Omental fat pad (tissue), 4 donors: ENCODE measurements around the gene LPA. TPM values are rescaled to one million over a fixed set of nuclear protein-coding genes. Genes with fewer than 3 reads are reported as not detected.

Experiments
- ATAC-seq: fragments of 150-250 bp; one replicate; pipeline ENCODE4 v1.9.1; 2016; ENCODE audit warnings: mild to moderate bottlenecking, moderate library complexity; ENCODE audit not compliant: low FRiP score
- DNase-seq: peaks from one replicate; pipeline ENCODE4 v3.0.0-alpha.2; 2019; ENCODE audit warnings: low spot score
- total RNA-seq, 4 donors: library from RNA; depleted of rRNA; stranded (reverse); fragments of >200 nt; gene quantifications; one replicate each; pipeline ENCODE4 v1.1.0, GENCODE V29; 2016
- TF ChIP-seq, protein P1 (sequence below), 3 donors: fragments of 450-650 bp; IDR thresholded peaks; one replicate each; pipeline ENCODE4 v1.5.1; 2016 to 2017; ENCODE audit warnings: antibody characterized with exemption in 3 of 3, mild to moderate bottlenecking in 3 of 3, moderate library complexity in 2 of 3

Gene LPA
- total RNA-seq, 4 donors from 2014 or later, result 0.24 to 0.65 TPM; not detected in 2

DNA sequence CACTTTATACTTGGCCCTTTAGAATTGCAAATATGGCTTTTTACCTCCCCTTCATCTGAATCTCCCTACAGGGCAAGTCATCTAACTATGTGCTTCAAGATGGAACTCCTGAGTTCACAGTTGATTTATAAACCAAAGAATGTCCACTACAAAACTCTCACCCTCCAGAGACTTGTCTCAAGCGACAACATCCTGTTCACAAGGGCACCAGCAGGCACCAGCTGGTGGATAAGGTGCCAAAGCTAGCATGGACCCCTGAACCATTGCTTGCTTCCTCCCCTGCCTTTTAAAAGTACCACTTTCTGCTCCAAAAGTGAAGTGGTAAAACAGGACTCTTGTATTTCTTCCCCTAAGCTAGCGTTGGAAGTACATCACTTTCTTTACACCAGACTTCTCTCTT lies 154.5 kb downstream of the LPA start:
- ATAC-seq, result no peak

DNA sequence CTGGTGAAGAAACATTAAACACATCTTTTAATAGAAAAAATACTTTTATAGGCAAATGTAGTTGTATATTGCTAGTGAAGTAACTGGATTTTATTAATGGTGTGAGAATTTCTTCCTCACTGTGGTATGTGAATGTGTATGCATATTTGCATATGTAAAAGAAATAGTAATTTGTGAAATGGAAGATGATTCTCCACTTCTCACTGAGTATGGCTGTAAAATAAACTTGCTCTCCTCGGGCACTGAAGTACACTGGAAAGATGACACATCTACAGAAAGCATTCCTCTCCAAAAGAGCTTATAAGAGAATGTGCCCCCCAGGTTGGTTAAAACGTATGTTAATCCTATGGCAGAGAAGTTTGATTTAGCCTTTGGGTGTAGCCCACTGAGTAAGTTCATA lies 155.5 kb downstream of the LPA start:
- DNase-seq (no peak), ATAC-seq (no peak)
- TF ChIP-seq, protein P1, sequence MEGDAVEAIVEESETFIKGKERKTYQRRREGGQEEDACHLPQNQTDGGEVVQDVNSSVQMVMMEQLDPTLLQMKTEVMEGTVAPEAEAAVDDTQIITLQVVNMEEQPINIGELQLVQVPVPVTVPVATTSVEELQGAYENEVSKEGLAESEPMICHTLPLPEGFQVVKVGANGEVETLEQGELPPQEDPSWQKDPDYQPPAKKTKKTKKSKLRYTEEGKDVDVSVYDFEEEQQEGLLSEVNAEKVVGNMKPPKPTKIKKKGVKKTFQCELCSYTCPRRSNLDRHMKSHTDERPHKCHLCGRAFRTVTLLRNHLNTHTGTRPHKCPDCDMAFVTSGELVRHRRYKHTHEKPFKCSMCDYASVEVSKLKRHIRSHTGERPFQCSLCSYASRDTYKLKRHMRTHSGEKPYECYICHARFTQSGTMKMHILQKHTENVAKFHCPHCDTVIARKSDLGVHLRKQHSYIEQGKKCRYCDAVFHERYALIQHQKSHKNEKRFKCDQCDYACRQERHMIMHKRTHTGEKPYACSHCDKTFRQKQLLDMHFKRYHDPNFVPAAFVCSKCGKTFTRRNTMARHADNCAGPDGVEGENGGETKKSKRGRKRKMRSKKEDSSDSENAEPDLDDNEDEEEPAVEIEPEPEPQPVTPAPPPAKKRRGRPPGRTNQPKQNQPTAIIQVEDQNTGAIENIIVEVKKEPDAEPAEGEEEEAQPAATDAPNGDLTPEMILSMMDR (IDR thresholded peaks at IDR 0.05), result no peak

More for the DNA sequence above, 154.5 kb downstream of the LPA start:
- TF ChIP-seq, protein P1 (IDR thresholded peaks at IDR 0.05), result no peak
- DNase-seq, result no peak

DNA sequence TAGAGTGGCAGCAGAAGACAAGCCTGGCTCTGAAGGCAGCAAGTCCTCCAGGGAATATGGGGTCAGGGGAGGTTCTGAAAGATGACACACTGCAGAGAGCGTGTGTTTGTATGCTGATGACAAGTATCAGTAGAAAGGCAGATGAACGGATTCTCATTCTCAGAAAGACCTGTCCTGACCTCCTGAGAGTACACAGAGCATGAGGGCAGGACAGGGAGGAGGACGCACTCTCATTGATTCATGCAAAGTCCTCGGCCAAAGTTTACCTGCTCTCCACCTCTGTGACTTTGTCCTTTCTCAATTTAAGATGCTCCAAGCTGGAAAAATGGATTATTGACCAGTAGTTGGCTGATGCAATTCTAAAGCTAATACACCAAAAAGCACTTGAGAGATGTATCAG lies 156.7 kb downstream of the LPA start:
- TF ChIP-seq, protein P1 (IDR thresholded peaks at IDR 0.05), result no peak
- ATAC-seq (no peak), DNase-seq (no peak)

DNA sequence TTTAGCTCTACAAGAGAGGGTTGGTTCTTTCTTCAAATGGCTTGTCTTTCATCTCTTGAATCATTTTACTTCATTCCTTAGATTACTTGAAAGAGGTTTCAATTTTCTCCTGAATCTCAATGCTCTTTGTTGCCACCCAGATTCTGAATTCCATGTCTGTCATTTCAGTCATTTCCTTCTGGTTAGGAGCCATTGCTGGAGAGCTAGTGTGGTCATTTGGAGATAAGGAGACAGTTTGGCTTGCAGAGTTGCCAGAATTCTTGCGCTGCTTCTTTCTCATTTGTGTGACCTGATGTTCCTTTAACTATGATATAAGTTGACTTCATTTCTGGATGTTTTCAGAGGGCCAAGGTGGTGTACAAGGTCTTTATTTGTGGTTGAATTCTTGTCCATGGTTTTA lies 158.1 kb downstream of the LPA start:
- no peak for ATAC-seq
- DNase-seq, result no peak
- TF ChIP-seq, protein P1 (IDR thresholded peaks at IDR 0.05), result no peak

DNA sequence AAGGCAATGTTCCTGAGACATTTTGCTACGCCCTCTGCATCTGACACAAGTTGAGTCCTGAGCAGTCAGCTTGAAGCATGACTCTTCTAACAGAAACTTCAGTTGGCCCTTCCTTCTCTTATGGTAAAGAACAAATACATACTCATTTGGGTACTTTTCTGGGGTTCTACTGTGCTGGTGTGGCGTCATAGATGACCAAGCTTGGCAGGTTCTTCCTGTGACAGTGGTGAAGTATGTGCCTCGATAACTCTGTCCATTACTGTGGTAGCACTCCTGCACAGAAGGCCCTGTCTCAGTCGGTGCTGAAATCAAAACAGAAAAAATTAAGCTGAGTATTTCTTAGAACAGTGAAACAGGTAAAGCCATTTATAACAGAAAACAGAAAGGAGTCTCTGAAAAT lies 163.4 kb downstream of the LPA start:
- DNase-seq (no peak), ATAC-seq (no peak)
- TF ChIP-seq, protein P1 (IDR thresholded peaks at IDR 0.05), result no peak

DNA sequence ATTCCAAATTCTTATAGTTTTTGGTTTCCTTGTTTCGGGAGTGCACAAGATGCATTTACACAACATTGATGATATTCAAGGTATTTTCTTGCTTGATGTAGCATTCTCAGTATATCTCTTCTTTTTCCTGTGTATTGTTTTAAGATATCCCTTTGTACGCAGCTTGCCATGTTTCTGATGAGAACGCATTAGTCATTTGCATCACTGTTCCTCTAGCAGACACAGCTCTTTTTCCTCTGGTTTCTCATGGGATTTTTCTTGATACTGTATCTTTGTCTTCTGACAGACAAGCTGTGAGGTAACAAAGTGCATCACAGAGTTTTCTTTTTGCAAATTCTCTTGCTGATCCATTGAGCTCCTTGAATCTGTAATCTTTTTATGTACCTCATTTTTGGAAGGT lies 169.5 kb downstream of the LPA start:
- DNase-seq, result no peak
- TF ChIP-seq, protein P1 (IDR thresholded peaks at IDR 0.05), result no peak
- ATAC-seq, result no peak

DNA sequence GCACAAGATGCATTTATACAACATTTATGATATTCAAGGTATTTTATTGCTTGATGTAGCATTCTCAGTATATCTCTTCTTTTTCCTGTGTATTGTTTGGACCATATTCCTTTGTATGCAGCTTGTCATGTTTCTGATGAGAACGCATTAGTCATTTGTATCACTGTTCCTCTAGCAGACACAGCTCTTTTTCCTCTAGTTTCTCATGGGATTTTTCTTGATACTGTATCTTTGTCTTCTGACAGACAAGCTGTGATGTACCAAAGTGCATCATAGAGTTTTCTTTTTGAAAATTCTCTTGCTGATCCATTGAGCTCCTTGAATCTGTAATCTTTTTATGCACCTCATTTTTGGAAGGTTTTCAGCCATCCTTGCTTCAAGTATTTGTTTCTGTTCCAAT lies 175.0 kb downstream of the LPA start:
- TF ChIP-seq, protein P1 (IDR thresholded peaks at IDR 0.05), result no peak
- DNase-seq, result no peak

More for the DNA sequence above, 175.0 kb downstream of the LPA start:
- no peak for ATAC-seq
